Measurements from ENCODE around the gene HSPA1B. TPM values are rescaled to one million over a fixed set of nuclear protein-coding genes. Genes with fewer than 3 reads are reported as not detected.
A peak's percentile ranks its signal among the peaks of the same experiment; 100 is the strongest.
"Not testable (repeated sequence)": the region's sequence is repeated elsewhere in the genome, so short reads cannot be mapped to it uniquely, and the experiment has no call there.

HSPA1B gene
- total RNA-seq, 1 donor from 2014 or later = 58.4 TPM

GRCh38 chr6:31850765-31851484, 23.4 kb downstream of the HSPA1B start:
- no peak for DNase-seq (ENCODE audit: low read depth)
- TF ChIP-seq, protein P1, sequence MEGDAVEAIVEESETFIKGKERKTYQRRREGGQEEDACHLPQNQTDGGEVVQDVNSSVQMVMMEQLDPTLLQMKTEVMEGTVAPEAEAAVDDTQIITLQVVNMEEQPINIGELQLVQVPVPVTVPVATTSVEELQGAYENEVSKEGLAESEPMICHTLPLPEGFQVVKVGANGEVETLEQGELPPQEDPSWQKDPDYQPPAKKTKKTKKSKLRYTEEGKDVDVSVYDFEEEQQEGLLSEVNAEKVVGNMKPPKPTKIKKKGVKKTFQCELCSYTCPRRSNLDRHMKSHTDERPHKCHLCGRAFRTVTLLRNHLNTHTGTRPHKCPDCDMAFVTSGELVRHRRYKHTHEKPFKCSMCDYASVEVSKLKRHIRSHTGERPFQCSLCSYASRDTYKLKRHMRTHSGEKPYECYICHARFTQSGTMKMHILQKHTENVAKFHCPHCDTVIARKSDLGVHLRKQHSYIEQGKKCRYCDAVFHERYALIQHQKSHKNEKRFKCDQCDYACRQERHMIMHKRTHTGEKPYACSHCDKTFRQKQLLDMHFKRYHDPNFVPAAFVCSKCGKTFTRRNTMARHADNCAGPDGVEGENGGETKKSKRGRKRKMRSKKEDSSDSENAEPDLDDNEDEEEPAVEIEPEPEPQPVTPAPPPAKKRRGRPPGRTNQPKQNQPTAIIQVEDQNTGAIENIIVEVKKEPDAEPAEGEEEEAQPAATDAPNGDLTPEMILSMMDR (conservative IDR thresholded peaks at IDR 0.05; ENCODE audit: low read depth, low read length) = no peak
- peak overlapping the region; percentile 28 for H3K4me3 ChIP-seq (ENCODE audit: low read depth, low read length)

DNA sequence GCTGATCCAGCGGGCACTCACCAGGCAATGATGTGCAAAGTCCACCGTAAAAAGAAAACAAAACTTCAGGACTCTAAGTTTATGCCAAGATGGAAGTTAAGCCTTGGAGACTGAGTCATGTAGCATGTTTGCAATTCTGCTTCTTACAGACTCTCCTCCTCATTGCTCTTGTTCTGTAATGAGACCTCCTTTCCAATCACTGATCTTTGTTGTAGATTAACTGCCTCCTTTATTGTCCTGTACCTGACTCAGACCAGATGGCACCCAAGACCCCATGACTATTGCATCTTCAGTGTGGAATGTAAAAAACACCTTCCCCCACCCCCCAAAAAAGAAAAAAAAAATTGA, 23.9 kb downstream of the HSPA1B start:
- DNase-seq (ENCODE audit: low read depth) = peak; percentile 99
- TF ChIP-seq, protein P1 (conservative IDR thresholded peaks at IDR 0.05; ENCODE audit: low read depth, low read length) = no peak
- H3K4me3 ChIP-seq (ENCODE audit: low read depth, low read length) = peak overlapping the region; percentile 28

DNA sequence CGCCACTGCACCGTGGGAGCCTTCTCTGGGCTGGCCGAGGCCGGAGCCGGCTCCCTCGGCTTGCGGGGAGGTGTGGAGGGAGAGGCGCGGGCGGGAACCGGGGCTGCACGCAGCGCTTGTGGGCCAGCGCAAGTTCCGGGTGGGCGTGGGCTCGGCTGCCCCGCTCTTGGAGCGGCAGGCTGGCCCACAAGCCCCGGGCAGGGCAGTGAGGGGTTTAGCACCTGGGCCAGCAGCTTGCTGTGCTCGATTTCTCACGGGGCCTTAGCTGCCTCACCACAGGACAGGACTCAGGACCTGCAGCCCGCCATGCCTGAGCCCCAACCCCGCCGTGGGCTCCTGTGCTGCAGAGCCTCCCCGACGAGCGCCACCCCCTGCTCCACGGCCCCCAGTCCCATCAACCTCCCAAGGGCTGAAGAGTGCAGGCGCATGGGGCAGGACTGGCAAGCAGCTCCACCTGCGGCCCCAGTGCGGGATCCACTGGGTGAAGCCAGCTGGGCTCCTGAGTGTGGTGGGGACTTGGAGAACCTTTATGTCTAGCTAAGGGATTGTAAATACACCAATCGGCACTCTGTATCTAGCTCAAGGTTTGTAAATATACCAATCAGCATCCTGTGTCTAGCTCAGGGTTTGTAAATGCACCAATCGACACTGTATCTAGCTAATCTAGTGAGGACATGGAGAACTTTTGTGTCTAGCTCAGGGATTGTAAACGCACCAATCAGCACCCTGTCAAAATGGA, 24.6 kb downstream of the HSPA1B start:
- DNase-seq (ENCODE audit: low read depth); H3K4me3 ChIP-seq (ENCODE audit: low read depth, low read length): not testable (repeated sequence)

DNA sequence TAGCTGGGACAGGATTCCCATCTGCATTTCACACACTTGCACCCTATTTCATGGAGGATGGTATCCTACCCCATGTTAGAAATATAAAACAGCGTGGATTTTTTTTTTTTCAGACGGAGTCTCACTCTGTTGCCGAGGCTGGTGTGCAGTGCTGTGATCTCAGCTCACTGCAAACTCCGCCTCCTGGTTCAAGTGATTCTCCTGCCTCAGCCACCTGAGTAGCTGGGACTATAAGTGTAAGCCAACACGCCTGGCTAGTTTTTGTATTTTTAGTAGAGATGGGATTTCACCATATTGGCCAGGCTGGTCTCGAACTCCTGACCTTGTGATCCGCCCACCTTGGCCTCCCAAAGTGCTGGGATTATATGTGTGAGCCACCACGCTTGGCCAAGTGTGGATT, 30.2 kb downstream of the HSPA1B start:
- H3K4me3 ChIP-seq (ENCODE audit: low read depth, low read length); DNase-seq (ENCODE audit: low read depth): not testable (repeated sequence)

DNA sequence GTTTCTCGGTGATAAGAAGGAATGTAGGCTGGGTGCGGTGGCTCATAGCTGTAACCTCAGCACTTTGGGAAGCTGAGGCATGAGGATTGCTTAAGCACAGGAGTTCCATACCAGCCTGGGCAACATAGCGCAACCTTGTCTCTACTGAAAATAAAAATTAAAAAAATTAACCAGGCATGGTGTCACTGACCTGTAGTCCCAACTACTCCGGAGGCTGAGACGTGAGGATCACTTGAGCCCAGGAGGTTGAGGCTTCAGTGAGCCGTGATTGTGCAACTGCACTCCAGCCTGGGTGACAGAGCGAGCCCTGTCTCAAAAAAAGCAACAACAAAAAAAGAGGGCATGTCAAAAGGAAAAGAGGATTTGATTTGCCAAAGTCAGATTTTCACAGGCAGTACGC, 31.2 kb downstream of the HSPA1B start:
- no peak overlapping the region for H3K4me3 ChIP-seq (ENCODE audit: low read depth, low read length)
- TF ChIP-seq, protein P1 (conservative IDR thresholded peaks at IDR 0.05; ENCODE audit: low read depth, low read length) = no peak
- no peak for DNase-seq (ENCODE audit: low read depth)

GRCh38 chr6:31859923-31860322, 32.4 kb downstream of the HSPA1B start:
- H3K4me3 ChIP-seq (ENCODE audit: low read depth, low read length) = no peak overlapping the region
- TF ChIP-seq, protein P1 (conservative IDR thresholded peaks at IDR 0.05; ENCODE audit: low read depth, low read length) = no peak
- no peak for DNase-seq (ENCODE audit: low read depth)

GRCh38 chr6:31860349-31860748, 32.8 kb downstream of the HSPA1B start:
- DNase-seq (ENCODE audit: low read depth) = no peak
- H3K4me3 ChIP-seq (ENCODE audit: low read depth, low read length) = no peak overlapping the region

More at GRCh38 chr6:31860349-31860748, 32.8 kb downstream of the HSPA1B start:
- TF ChIP-seq, protein P1 (conservative IDR thresholded peaks at IDR 0.05; ENCODE audit: low read depth, low read length) = no peak

Measured in epithelial cell of proximal tubule (primary cell).